ENCODE data around the gene GABRG3. TPM values are rescaled to one million over a fixed set of nuclear protein-coding genes. Genes with fewer than 3 reads are reported as not detected.

The GABRG3 gene
- total and polyA plus RNA-seq, 4 experiments from 2014 or later, result not detected

GRCh38 chr15:27137127-27137526 is 166.1 kb downstream of the GABRG3 start:
- CTCF ChIA-PET (ENCODE audit: partially characterized antibody), result no interaction called here
- H3K36me3 ChIP-seq (ENCODE audit: insufficient read depth, low read length), result no peaks in the 10 kb centered on the region
- H3K9me3 ChIP-seq (ENCODE audit: control insufficient read depth in 1 of 2, low read length in 2 of 2), result no peaks in the 10 kb centered on the region
- POLR2A ChIA-PET (ENCODE audit: partially characterized antibody), result no interaction called here
- Mint-ChIP-seq H3K4me3 (no peak overlapping the region), H3K36me3 (no peaks in the 10 kb centered on the region), H3K27me3 (no peaks in the 10 kb centered on the region), H3K4me1 (no peaks in the 10 kb centered on the region), H3K9me3 (peaks cover 0 to 18% (median 8%) of the 10 kb centered on the region in 8 donors), H3K27ac (no peak overlapping the region)
- no peak for DNase-seq
- H3K4me1 ChIP-seq (ENCODE audit: insufficient read depth, low read length), result no peaks in the 10 kb centered on the region
- H3K4me3 ChIP-seq (ENCODE audit: low read length in 2 of 2), result no peak overlapping the region
- no peaks in the 10 kb centered on the region for H3K27me3 ChIP-seq (ENCODE audit: insufficient read depth, low read length)
- intact Hi-C loops (cut with micrococcal nuclease), result no loop called here
- H3K27ac ChIP-seq (ENCODE audit: low read depth, low read length), result no peak overlapping the region

DNA sequence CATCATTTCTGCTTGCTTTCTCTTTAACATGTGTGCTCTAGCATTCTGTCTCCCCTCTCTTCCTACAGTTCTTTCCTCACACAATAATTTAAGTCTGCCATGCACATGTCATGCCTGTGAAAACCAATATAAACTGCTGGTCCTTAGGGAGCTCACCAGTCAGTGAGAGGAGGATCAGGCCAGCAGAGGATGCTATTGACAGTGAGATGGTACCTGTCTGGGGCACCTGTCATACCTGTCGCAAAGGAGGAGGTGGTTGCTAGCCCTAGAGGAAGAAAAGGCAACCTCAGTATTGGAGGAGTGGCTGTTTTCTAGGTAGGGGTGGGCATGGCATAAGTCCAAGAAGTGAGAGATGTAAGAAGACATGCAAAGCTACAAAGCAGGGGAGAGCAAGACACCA is 194.6 kb downstream of the GABRG3 start:
- Mint-ChIP-seq H3K4me3 (no peak overlapping the region), H3K4me1 (no peaks in the 10 kb centered on the region), H3K9me3 (peaks cover 0 to 18% (median 7%) of the 10 kb centered on the region in 8 donors), H3K36me3 (no peaks in the 10 kb centered on the region), H3K27me3 (no peaks in the 10 kb centered on the region), H3K27ac (no peak overlapping the region)
- no peaks in the 10 kb centered on the region for H3K4me1 ChIP-seq (ENCODE audit: insufficient read depth, low read length)
- no peaks in the 10 kb centered on the region for H3K27me3 ChIP-seq (ENCODE audit: insufficient read depth, low read length)
- no peaks in the 10 kb centered on the region for H3K36me3 ChIP-seq (ENCODE audit: insufficient read depth, low read length)
- no peak overlapping the region for H3K4me3 ChIP-seq (ENCODE audit: low read length in 2 of 2)
- H3K9me3 ChIP-seq (ENCODE audit: control insufficient read depth in 1 of 2, low read length in 2 of 2), result no peaks in the 10 kb centered on the region
- ChIA-PET POLR2A (ENCODE audit: partially characterized antibody) (no interaction called here), CTCF (ENCODE audit: partially characterized antibody) (no interaction called here)
- H3K27ac ChIP-seq (ENCODE audit: low read depth, low read length), result no peak overlapping the region
- intact Hi-C loops (cut with micrococcal nuclease), result no loop called here
- no peak for DNase-seq

GRCh38 chr15:27166917-27167316 is 195.9 kb downstream of the GABRG3 start:
- Histone ChIP-seq H3K36me3 (ENCODE audit: insufficient read depth, low read length) (no peaks in the 10 kb centered on the region), H3K4me3 (ENCODE audit: low read length in 2 of 2) (no peak overlapping the region), H3K27ac (ENCODE audit: low read depth, low read length) (no peak overlapping the region), H3K9me3 (ENCODE audit: control insufficient read depth in 1 of 2, low read length in 2 of 2) (no peaks in the 10 kb centered on the region), H3K4me1 (ENCODE audit: insufficient read depth, low read length) (no peaks in the 10 kb centered on the region), H3K27me3 (ENCODE audit: insufficient read depth, low read length) (no peaks in the 10 kb centered on the region)
- ChIA-PET CTCF (ENCODE audit: partially characterized antibody) (no interaction called here), POLR2A (ENCODE audit: partially characterized antibody) (no interaction called here)
- DNase-seq, result no peak
- Mint-ChIP-seq H3K27me3 (no peaks in the 10 kb centered on the region), H3K27ac (no peak overlapping the region), H3K4me3 (no peak overlapping the region), H3K9me3 (peaks cover 0 to 17% (median 7%) of the 10 kb centered on the region in 8 donors), H3K36me3 (no peaks in the 10 kb centered on the region), H3K4me1 (no peaks in the 10 kb centered on the region)
- intact Hi-C loops (cut with micrococcal nuclease), result no loop called here

GRCh38 chr15:27167738-27168137 is 196.8 kb downstream of the GABRG3 start:
- Histone ChIP-seq H3K36me3 (ENCODE audit: insufficient read depth, low read length) (no peaks in the 10 kb centered on the region), H3K27ac (ENCODE audit: low read depth, low read length) (no peak overlapping the region), H3K4me1 (ENCODE audit: insufficient read depth, low read length) (no peaks in the 10 kb centered on the region), H3K27me3 (ENCODE audit: insufficient read depth, low read length) (no peaks in the 10 kb centered on the region), H3K4me3 (ENCODE audit: low read length in 2 of 2) (no peak overlapping the region), H3K9me3 (ENCODE audit: control insufficient read depth in 1 of 2, low read length in 2 of 2) (no peaks in the 10 kb centered on the region)
- ChIA-PET CTCF (ENCODE audit: partially characterized antibody) (no interaction called here), POLR2A (ENCODE audit: partially characterized antibody) (no interaction called here)
- no peak for DNase-seq
- no peak overlapping the region for H3K4me3 Mint-ChIP-seq
- H3K9me3 Mint-ChIP-seq, result peaks cover 0 to 15% (median 7%) of the 10 kb centered on the region in 8 donors
- no peaks in the 10 kb centered on the region for H3K27me3 Mint-ChIP-seq
- no peaks in the 10 kb centered on the region for H3K36me3 Mint-ChIP-seq
- no peaks in the 10 kb centered on the region for H3K4me1 Mint-ChIP-seq
- H3K27ac Mint-ChIP-seq, result no peak overlapping the region
- intact Hi-C loops (cut with micrococcal nuclease), result no loop called here

DNA sequence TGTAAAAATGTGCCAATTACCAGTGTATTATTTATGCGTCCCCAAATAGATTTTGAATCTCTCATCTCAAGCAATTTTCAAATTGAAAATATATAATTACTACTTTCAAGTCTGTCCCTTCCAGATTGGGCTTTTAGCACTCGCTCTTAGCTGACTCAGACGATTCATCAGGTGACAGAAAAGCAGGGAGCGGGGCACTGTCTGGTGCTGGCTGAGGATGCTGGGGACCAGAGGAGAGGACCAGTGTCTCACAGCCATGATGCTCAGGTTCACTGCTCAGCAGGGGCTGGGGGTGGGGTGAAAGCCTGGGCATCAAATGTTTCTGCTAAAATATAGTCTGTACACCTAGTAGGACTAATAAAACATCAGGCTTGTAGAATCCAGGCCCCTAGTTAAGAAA is 199.9 kb downstream of the GABRG3 start:
- POLR2A ChIA-PET (ENCODE audit: partially characterized antibody), result no interaction called here
- no peaks in the 10 kb centered on the region for H3K9me3 ChIP-seq (ENCODE audit: control insufficient read depth in 1 of 2, low read length in 2 of 2)

GRCh38 chr15:27172821-27173220 is 201.8 kb downstream of the GABRG3 start:
- Histone ChIP-seq H3K27ac (ENCODE audit: low read depth, low read length) (no peak overlapping the region), H3K4me3 (ENCODE audit: low read length in 2 of 2) (no peak overlapping the region), H3K9me3 (ENCODE audit: control insufficient read depth in 1 of 2, low read length in 2 of 2) (peaks cover 0 to 6% of the 10 kb centered on the region in 2 donors), H3K27me3 (ENCODE audit: insufficient read depth, low read length) (no peaks in the 10 kb centered on the region), H3K4me1 (ENCODE audit: insufficient read depth, low read length) (no peaks in the 10 kb centered on the region), H3K36me3 (ENCODE audit: insufficient read depth, low read length) (no peaks in the 10 kb centered on the region)
- Mint-ChIP-seq H3K36me3 (no peaks in the 10 kb centered on the region), H3K4me3 (no peak overlapping the region), H3K4me1 (no peaks in the 10 kb centered on the region), H3K9me3 (peaks cover 0 to 31% (median 17%) of the 10 kb centered on the region in 8 donors), H3K27ac (no peak overlapping the region), H3K27me3 (no peaks in the 10 kb centered on the region)
- POLR2A ChIA-PET (ENCODE audit: partially characterized antibody), result no interaction called here
- no peak for DNase-seq
- intact Hi-C loops (cut with micrococcal nuclease), result no loop called here
- CTCF ChIA-PET (ENCODE audit: partially characterized antibody), result no interaction called here

More for the DNA sequence above, 199.9 kb downstream of the GABRG3 start:
- Mint-ChIP-seq H3K27me3 (no peaks in the 10 kb centered on the region), H3K4me3 (no peak overlapping the region), H3K9me3 (peaks cover 0 to 15% (median 8%) of the 10 kb centered on the region in 8 donors), H3K36me3 (no peaks in the 10 kb centered on the region), H3K4me1 (no peaks in the 10 kb centered on the region), H3K27ac (no peak overlapping the region)
- H3K36me3 ChIP-seq (ENCODE audit: insufficient read depth, low read length), result no peaks in the 10 kb centered on the region
- intact Hi-C loops (cut with micrococcal nuclease), result no loop called here
- H3K4me3 ChIP-seq (ENCODE audit: low read length in 2 of 2), result no peak overlapping the region
- CTCF ChIA-PET (ENCODE audit: partially characterized antibody), result no interaction called here
- no peak for DNase-seq
- no peaks in the 10 kb centered on the region for H3K27me3 ChIP-seq (ENCODE audit: insufficient read depth, low read length)
- H3K27ac ChIP-seq (ENCODE audit: low read depth, low read length), result no peak overlapping the region
- no peaks in the 10 kb centered on the region for H3K4me1 ChIP-seq (ENCODE audit: insufficient read depth, low read length)

DNA sequence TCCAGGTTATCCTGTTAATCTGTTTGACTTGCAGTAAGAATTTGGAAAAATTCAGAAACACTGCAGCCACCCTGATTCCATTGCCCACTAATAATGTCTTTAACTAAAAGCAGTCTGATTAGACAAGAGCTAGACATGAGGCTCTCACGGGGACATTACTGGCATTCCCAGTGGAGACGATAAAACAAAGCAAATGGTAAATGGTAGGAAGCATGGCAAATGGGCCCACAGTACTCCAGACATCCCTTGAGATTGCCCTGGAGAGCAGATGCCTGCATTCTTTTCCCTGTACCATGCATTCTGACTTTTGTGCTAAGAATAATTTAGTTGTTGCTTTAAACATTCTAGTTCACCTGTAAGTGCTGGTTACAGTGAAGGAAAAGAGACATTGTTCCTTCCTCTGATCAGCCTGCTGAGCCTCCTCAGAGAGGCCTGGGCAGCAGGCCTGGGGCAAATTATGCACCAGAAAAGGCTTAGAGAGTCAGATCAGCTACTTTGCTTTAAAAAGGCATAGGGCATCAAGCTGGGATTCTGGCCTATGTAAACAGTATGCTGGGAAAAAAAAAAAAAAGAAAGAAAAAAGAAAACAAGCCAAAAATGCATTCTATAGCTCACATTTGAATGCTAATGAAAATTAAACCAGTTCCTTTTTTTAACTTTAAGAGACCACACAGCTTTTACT is 204.6 kb downstream of the GABRG3 start:
- H3K27ac Mint-ChIP-seq, result no peak overlapping the region
- H3K27me3 ChIP-seq (ENCODE audit: insufficient read depth, low read length), result no peaks in the 10 kb centered on the region
- intact Hi-C loops (cut with micrococcal nuclease), result no loop called here
- no peak for DNase-seq
- CTCF ChIA-PET (ENCODE audit: partially characterized antibody), result no interaction called here
- no peaks in the 10 kb centered on the region for H3K4me1 ChIP-seq (ENCODE audit: insufficient read depth, low read length)
- H3K27me3 Mint-ChIP-seq, result no peaks in the 10 kb centered on the region
- no peaks in the 10 kb centered on the region for H3K4me1 Mint-ChIP-seq
- H3K36me3 Mint-ChIP-seq, result no peaks in the 10 kb centered on the region
- POLR2A ChIA-PET (ENCODE audit: partially characterized antibody), result no interaction called here
- H3K9me3 Mint-ChIP-seq, result peaks cover 0 to 38% (median 22%) of the 10 kb centered on the region in 8 donors
- H3K27ac ChIP-seq (ENCODE audit: low read depth, low read length), result no peak overlapping the region
- H3K36me3 ChIP-seq (ENCODE audit: insufficient read depth, low read length), result no peaks in the 10 kb centered on the region
- peaks cover 0 to 6% of the 10 kb centered on the region in 2 donors for H3K9me3 ChIP-seq (ENCODE audit: control insufficient read depth in 1 of 2, low read length in 2 of 2)
- no peak overlapping the region for H3K4me3 Mint-ChIP-seq
- no peak overlapping the region for H3K4me3 ChIP-seq (ENCODE audit: low read length in 2 of 2)

Data from CD4-positive, alpha-beta memory T cell (primary cell).